A673 (cell line): Measurements from ENCODE around the gene WDR62.

Experiments
- EZH2 ChIP-seq: fragments of 200-600 bp; sonication (generic); IDR thresholded peaks from 2 replicates; pipeline ENCODE4 v1.6.1; 2017; ENCODE audit warnings: borderline replicate concordance, low read depth, mild to moderate bottlenecking, mixed read lengths, antibody characterized with exemption, low read length; ENCODE audit not compliant: poor library complexity, severe bottlenecking
- TF ChIP-seq, protein P1 (sequence below): fragments of 300-800, 200-600 bp; sonication (generic); conservative IDR thresholded peaks from 2 replicates; pipeline ENCODE4 v1.5.1; 2017; ENCODE audit warnings: low read depth, mild to moderate bottlenecking, antibody characterized with exemption, low read length, moderate library complexity, mixed read lengths

DNA sequence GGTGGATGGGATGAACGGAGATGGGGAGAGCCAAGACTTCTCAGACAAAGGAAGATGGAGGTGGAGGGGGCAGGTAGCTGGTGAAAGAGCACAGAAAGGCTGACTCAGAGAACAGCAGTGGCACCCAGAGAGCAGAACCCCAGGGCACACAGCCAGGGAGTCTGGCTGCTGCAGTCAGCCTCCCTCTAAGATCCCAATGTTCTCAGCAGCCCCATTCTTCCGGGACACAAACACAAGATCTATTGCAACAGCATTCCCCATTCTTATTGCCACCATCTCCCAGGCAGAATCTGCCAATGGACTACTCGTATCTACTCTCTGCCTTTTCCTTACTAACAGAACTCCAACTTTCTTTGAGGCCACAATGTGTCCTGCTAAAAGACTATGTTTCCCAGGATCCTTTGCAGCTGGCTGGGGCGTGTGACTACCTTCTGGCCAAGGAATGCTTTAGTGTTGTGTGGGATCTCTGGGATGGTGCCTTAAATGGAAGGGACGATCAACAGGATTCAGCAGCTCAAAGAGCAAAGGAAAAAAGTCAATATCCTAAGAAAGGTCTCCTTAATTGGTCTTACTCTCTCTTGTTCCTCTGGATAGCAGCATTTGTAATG, 8.2 kb upstream of the WDR62 start:
- TF ChIP-seq, protein P1, sequence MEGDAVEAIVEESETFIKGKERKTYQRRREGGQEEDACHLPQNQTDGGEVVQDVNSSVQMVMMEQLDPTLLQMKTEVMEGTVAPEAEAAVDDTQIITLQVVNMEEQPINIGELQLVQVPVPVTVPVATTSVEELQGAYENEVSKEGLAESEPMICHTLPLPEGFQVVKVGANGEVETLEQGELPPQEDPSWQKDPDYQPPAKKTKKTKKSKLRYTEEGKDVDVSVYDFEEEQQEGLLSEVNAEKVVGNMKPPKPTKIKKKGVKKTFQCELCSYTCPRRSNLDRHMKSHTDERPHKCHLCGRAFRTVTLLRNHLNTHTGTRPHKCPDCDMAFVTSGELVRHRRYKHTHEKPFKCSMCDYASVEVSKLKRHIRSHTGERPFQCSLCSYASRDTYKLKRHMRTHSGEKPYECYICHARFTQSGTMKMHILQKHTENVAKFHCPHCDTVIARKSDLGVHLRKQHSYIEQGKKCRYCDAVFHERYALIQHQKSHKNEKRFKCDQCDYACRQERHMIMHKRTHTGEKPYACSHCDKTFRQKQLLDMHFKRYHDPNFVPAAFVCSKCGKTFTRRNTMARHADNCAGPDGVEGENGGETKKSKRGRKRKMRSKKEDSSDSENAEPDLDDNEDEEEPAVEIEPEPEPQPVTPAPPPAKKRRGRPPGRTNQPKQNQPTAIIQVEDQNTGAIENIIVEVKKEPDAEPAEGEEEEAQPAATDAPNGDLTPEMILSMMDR: no peak
- no peak for TF ChIP-seq EZH2
